ENCODE measurements around the gene DIPK1A. TPM values are rescaled to one million over a fixed set of nuclear protein-coding genes. Genes with fewer than 3 reads are reported as not detected.

DIPK1A gene
- total RNA-seq, 4 donors from 2014 or later, result 9.1 to 27.2 (median 18.3) TPM

GRCh38 chr1:92887465-92887864 is 73.8 kb downstream of the DIPK1A start:
- DNase-seq (ENCODE audit: low spot score) (no peak), ATAC-seq (ENCODE audit: low FRiP score) (no peak)
- no peak for TF ChIP-seq CTCF (IDR thresholded peaks at IDR 0.05)

- no peak for DNase-seq (ENCODE audit: low spot score)
- TF ChIP-seq CTCF (IDR thresholded peaks at IDR 0.05), result no peak
- ATAC-seq (ENCODE audit: low FRiP score), result no peak
Measured at GRCh38 chr1:92886886-92887419, 74.3 kb downstream of the DIPK1A start.

- TF ChIP-seq CTCF (IDR thresholded peaks at IDR 0.05), result no peak
- ATAC-seq (ENCODE audit: low FRiP score) (no peak), DNase-seq (ENCODE audit: low spot score) (no peak)
Measured at GRCh38 chr1:92884195-92884594, 77.1 kb downstream of the DIPK1A start.

GRCh38 chr1:92883297-92883696 is 78.0 kb downstream of the DIPK1A start:
- no peak for TF ChIP-seq CTCF (IDR thresholded peaks at IDR 0.05)
- DNase-seq (ENCODE audit: low spot score), result no peak
- no peak for ATAC-seq (ENCODE audit: low FRiP score)

- no peak for ATAC-seq (ENCODE audit: low FRiP score)
- DNase-seq (ENCODE audit: low spot score), result no peak
- TF ChIP-seq CTCF (IDR thresholded peaks at IDR 0.05), result no peak
Measured at GRCh38 chr1:92882819-92883218, 78.4 kb downstream of the DIPK1A start.

- ATAC-seq (ENCODE audit: low FRiP score), result no peak
- no peak for TF ChIP-seq CTCF (IDR thresholded peaks at IDR 0.05)
- DNase-seq (ENCODE audit: low spot score), result no peak
Measured at GRCh38 chr1:92881391-92881790, 79.9 kb downstream of the DIPK1A start.

GRCh38 chr1:92879316-92879968 is 81.8 kb downstream of the DIPK1A start:
- TF ChIP-seq CTCF (IDR thresholded peaks at IDR 0.05), result no peak
- ATAC-seq (ENCODE audit: low FRiP score) (no peak), DNase-seq (ENCODE audit: low spot score) (no peak)
